ENCODE results near the gene DCAF11. TPM values are rescaled to one million over a fixed set of nuclear protein-coding genes. Genes with fewer than 3 reads are reported as not detected.

DCAF11 gene
- total RNA-seq, 6 experiments from 2014 or later, result 28.1 to 36.3 (median 32.1) TPM

DNA sequence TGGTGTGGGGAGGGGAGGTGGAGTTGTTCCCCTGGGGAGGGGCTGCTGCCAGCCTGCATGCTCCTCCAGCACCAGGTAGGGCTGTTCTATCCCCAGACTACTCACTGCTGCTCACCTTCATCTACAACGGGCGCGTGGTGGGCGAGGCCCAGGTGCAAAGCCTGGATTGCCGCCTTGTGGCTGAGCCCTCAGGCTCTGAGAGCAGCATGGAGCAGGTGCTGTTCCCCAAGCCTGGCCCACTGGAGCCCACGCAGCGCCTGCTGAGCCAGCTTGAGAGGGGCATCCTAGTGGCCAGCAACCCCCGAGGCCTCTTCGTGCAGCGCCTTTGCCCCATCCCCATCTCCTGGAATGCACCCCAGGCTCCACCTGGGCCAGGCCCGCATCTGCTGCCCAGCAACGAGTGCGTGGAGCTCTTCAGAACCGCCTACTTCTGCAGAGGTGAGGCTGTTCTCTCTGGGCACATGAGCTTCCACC, 50.0 kb downstream of the DCAF11 start:
- no peak overlapping the region for H3K27ac Mint-ChIP-seq
- no peak for TF ChIP-seq CTCF (IDR thresholded peaks at IDR 0.05)
- no peaks in the 10 kb centered on the region for H3K9me3 Mint-ChIP-seq
- H3K4me1 Mint-ChIP-seq (ENCODE audit: low read depth), result peaks cover 26% of the 10 kb centered on the region
- H3K27me3 Mint-ChIP-seq (ENCODE audit: insufficient read depth), result peaks cover 3% of the 10 kb centered on the region
- H3K36me3 Mint-ChIP-seq (ENCODE audit: low read depth), result peaks cover 20% of the 10 kb centered on the region
- no peak for DNase-seq
- no peak overlapping the region for H3K4me3 Mint-ChIP-seq

GRCh38 chr14:24165785-24166184, 51.2 kb downstream of the DCAF11 start:
- Mint-ChIP-seq H3K4me1 (ENCODE audit: low read depth) (peaks cover 23% of the 10 kb centered on the region), H3K9me3 (no peaks in the 10 kb centered on the region), H3K4me3 (no peak overlapping the region), H3K36me3 (ENCODE audit: low read depth) (peaks cover 20% of the 10 kb centered on the region), H3K27me3 (ENCODE audit: insufficient read depth) (no peaks in the 10 kb centered on the region; the same call in 1 of the 2 replicates), H3K27ac (no peak overlapping the region)
- DNase-seq, result no peak
- no peak for TF ChIP-seq CTCF (IDR thresholded peaks at IDR 0.05)

DNA sequence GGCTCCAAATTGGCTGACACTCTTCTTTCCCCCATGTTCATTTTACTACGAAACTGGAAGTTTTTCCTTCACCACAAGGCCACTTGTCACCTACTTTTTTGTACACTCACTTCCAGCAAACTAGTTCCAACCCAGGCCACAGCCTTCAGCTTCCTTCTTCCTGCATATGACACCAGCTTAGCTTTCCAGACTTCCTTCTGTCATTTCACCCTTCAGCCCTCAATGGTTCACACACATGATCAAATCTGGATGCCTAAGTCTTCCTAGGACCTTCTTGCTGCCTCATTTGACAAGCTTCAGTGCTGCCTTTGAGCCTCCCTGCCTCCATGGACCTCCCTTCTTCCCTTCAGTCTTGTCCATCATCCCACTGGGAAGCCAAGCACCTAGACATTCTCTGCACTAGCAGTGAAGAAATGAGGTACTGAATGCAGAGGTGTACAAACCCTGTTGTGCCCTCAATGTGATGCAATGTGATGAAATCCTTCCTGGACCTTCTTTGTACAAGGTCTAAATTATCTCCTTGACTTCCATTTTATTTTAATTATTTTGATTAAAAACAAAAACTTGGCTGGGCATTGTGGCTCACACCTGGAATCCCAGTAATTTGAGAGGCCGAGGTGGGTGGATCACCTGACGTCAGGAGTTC, 53.0 kb downstream of the DCAF11 start:
- Mint-ChIP-seq H3K9me3 (no peaks in the 10 kb centered on the region), H3K4me3 (no peak overlapping the region), H3K36me3 (ENCODE audit: low read depth) (peaks cover 14% of the 10 kb centered on the region; the same call in 1 of the 2 replicates), H3K4me1 (ENCODE audit: low read depth) (peaks cover 6% of the 10 kb centered on the region; the same call in 1 of the 2 replicates), H3K27me3 (ENCODE audit: insufficient read depth) (no peaks in the 10 kb centered on the region; the same call in 1 of the 2 replicates), H3K27ac (no peak overlapping the region)
- TF ChIP-seq CTCF (IDR thresholded peaks at IDR 0.05), result no peak
- no peak for DNase-seq

- no peak for TF ChIP-seq CTCF (IDR thresholded peaks at IDR 0.05)
- Mint-ChIP-seq H3K27me3 (ENCODE audit: insufficient read depth) (peaks cover 5% of the 10 kb centered on the region), H3K36me3 (ENCODE audit: low read depth) (peaks cover 10% of the 10 kb centered on the region; the same call in 1 of the 2 replicates), H3K4me3 (no peak within 1 kb of the TSS), H3K9me3 (no peaks in the 10 kb centered on the region), H3K27ac (no peak within 1 kb of the TSS), H3K4me1 (ENCODE audit: low read depth) (no peaks in the 10 kb centered on the region)
- DNase-seq, result no peak
These were observed 57.1 kb downstream of the DCAF11 start, which contains the start of gene REC8 for GRCh38 chr14:24171422-24172260. REC8 (plus strand) TSS chr14:24172080; CDS start chr14:24172553, 473 bp downstream.

DNA sequence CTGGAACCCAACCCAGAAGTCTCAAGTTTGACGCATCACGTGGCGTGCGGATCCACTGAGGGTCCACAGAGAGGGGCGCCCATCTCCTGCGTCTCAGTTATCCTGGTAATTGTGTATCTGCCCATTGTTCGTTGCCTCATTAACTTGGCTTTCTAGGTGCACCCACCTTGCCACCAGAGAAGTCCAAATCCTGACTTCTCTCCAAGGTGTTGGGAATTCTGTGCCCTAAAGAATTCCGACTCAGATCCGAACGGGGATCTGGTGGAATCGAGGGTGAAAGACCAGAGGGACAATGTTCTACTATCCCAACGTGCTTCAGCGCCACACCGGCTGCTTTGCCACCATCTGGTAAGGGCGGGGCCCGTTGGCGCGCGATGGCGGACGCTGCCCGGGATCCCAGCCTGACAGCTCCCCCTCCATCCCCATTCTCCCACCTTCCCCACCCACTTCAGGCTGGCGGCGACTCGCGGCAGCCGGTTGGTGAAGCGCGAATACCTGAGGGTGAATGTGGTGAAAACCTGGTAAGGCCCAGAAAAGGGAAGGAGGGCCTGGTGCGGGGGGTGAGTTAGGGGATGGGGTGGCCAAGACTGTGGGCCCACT, 57.8 kb downstream of the DCAF11 start:
- Mint-ChIP-seq H3K36me3 (ENCODE audit: low read depth) (peaks cover 8% of the 10 kb centered on the region; the same call in 1 of the 2 replicates), H3K27ac (no peak overlapping the region), H3K27me3 (ENCODE audit: insufficient read depth) (peaks cover 6% of the 10 kb centered on the region), H3K4me3 (no peak overlapping the region), H3K9me3 (no peaks in the 10 kb centered on the region), H3K4me1 (ENCODE audit: low read depth) (no peaks in the 10 kb centered on the region)
- no peak for TF ChIP-seq CTCF (IDR thresholded peaks at IDR 0.05)
- no peak for DNase-seq

Data from HFFc6 (cell line).